8988T (cell line): ENCODE results near the gene AFMID.
"Not testable (repeated sequence)": the region's sequence is repeated elsewhere in the genome, so short reads cannot be mapped to it uniquely, and the experiment has no call there.

ENCODE experiments used
- DNase-seq: peaks from one replicate; pipeline ENCODE4 v3.0.0; 2011

Gene AFMID

GRCh38 chr17:78154903-78155811, 32.0 kb upstream of the AFMID start:
- no peak for DNase-seq

GRCh38 chr17:78159575-78160158, 27.5 kb upstream of the AFMID start:
- no peak for DNase-seq

GRCh38 chr17:78163881-78164747, 23.0 kb upstream of the AFMID start:
- no peak for DNase-seq

GRCh38 chr17:78164748-78165607, 22.2 kb upstream of the AFMID start:
- DNase-seq = no peak

- DNase-seq = no peak
These were observed 20.7 kb upstream of the AFMID start for GRCh38 chr17:78166416-78166815.

GRCh38 chr17:78168242-78168902, 18.8 kb upstream of the AFMID start, which contains the start of gene SYNGR2:
Gene SYNGR2, plus strand, starts transcription at chr17:78168581. Its CDS starts 36 bp downstream, at chr17:78168617.
- peak; percentile 91 for DNase-seq

GRCh38 chr17:78168903-78169793, 18.0 kb upstream of the AFMID start:
- peak; percentile 83 for DNase-seq

- no peak for DNase-seq
These were observed 16.2 kb upstream of the AFMID start for GRCh38 chr17:78170692-78171590.

- not testable (repeated sequence) for DNase-seq
These were observed 15.4 kb upstream of the AFMID start for GRCh38 chr17:78171591-78172248.

- DNase-seq = no peak
These were observed 14.7 kb upstream of the AFMID start for GRCh38 chr17:78172249-78173051.

- no peak for DNase-seq
These were observed 14.0 kb upstream of the AFMID start for GRCh38 chr17:78173097-78173715.

GRCh38 chr17:78174346-78174869, 12.8 kb upstream of the AFMID start:
- DNase-seq = no peak

- no peak for DNase-seq
These were observed 12.1 kb upstream of the AFMID start for GRCh38 chr17:78174870-78175642.

GRCh38 chr17:78175643-78175981, 11.6 kb upstream of the AFMID start:
- DNase-seq = no peak

GRCh38 chr17:78176548-78177025, 10.6 kb upstream of the AFMID start:
- DNase-seq = no peak

GRCh38 chr17:78179372-78179771, 7.8 kb upstream of the AFMID start:
- no peak for DNase-seq
